Esophagus mucosa (tissue), 1 donor: ENCODE results near the gene AKT1S1. TPM values are rescaled to one million over a fixed set of nuclear protein-coding genes. Genes with fewer than 3 reads are reported as not detected.
"Not testable (repeated sequence)": the region's sequence is repeated elsewhere in the genome, so short reads cannot be mapped to it uniquely, and the experiment has no call there.

Experiments
- ATAC-seq: fragments of 200-7000 bp; cut with Tn5 transposase; one replicate; pipeline ENCODE4 v1.9.1; 2020
- total RNA-seq: library from RNA; stranded (reverse); gene quantifications from one replicate; pipeline ENCODE4 v1.2.4, GENCODE V29; 2023
- donor health status: DM: yes; HTN: yes; CAD: no.

The AKT1S1 gene
- total RNA-seq, 1 donor from 2014 or later, result 32.7 TPM

- ATAC-seq, result no peak
Observed at GRCh38 chr19:49835562-49835961, 41.6 kb downstream of the AKT1S1 start.

DNA sequence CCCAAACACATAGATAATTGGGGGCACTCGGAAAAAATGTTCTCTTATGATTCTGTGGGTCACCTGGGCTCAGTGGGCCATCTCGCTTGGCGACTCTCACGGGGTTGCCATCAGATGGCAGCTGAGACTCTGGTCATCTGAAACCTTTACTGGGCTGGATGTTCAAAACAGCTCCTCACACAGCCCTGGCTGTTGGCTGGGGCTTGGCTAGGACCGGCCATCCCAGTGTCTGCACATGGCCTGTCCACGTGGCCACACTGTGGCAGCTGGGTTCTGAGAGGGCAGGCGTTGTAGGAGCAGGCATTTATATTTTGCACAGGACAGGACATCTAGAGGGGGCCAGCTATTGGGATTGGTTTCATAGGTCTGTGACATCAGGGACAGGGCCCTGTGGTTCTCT, 43.6 kb downstream of the AKT1S1 start:
- no peak for ATAC-seq

- ATAC-seq, result no peak
Observed at GRCh38 chr19:49832556-49832955, 44.6 kb downstream of the AKT1S1 start.

GRCh38 chr19:49831592-49831991, 45.6 kb downstream of the AKT1S1 start:
- ATAC-seq, result no peak

GRCh38 chr19:49830766-49831165, 46.4 kb downstream of the AKT1S1 start:
- ATAC-seq, result no peak

GRCh38 chr19:49829721-49830120, 47.4 kb downstream of the AKT1S1 start:
- no peak for ATAC-seq

- no peak for ATAC-seq
Observed at GRCh38 chr19:49829200-49829599, 48.0 kb downstream of the AKT1S1 start.

DNA sequence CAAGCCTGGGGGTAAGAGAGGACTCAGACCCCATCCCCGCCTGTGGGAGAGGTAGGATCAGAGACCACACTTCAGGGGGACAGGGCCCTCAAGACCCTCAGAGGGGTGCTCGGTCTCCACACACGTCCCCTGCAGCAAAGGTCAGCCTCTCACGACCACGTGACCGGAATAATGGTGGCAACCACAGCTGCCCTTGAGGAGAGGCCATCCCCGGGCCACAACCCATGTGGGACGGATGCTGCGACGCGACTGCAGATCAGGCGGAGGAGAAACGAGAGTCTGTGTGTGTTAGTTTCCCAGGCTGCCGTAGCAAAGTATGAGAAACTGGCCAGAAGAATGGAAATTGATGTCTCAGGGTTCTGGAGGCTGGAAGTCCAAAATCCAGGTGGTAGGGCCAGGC, 50.1 kb downstream of the AKT1S1 start:
- no peak for ATAC-seq

GRCh38 chr19:49824662-49825061, 52.5 kb downstream of the AKT1S1 start:
- no peak for ATAC-seq

DNA sequence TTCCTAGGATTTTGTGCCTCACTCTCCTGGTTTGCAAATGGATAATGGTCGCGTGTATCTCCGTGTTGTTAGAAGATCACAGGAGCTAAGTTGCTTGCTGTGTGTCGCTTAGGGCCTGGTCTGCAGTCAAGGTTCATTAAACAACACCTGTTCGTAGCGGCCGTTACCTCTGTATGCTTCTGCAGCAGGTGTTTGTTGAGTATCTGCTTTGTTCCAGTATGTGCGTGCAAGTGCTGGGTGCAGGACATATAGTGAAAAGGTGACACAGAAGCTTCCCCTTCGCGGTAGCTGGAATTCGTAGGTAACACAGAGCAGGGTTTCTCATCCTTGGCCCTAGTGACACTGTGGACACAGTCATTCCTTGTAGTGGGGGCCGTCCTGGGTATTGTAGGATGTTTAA, 53.7 kb downstream of the AKT1S1 start:
- no peak for ATAC-seq

DNA sequence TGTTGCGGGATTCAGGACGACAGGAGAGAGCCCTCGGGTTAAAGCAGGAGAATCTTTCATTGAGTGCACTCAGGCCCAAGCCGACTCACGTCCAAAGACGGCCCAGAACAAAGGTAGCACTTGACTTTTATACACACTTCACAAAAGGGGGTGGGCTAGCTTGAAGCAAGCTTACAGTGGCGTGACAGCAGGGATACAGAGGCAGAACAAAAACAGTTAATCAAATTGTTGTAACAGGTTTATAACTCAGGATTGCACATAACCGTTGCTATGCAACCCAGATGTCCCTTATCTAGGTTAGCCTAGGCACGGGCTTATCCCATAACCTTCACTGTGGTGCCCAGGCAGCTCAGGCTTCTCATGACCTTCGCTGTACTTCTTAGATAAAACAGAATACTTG, 57.0 kb downstream of the AKT1S1 start:
- no peak for ATAC-seq

GRCh38 chr19:49819452-49820115, 57.6 kb downstream of the AKT1S1 start:
- ATAC-seq, result not testable (repeated sequence)

Other genes starting within 250 kb of the AKT1S1 start
- gene RRAS, start 237.2 kb downstream of the AKT1S1 start, total RNA-seq, result 16.4 TPM
- gene SCAF1, start 235.1 kb downstream of the AKT1S1 start, total RNA-seq, result 31.0 TPM
- gene IRF3, start 211.5 kb downstream of the AKT1S1 start, total RNA-seq, result 38.6 TPM
- gene BCL2L12, start 211.4 kb downstream of the AKT1S1 start, total RNA-seq, result 23.5 TPM
- gene PRMT1, start 200.1 kb downstream of the AKT1S1 start, total RNA-seq, result 99.0 TPM
- 0.92 TPM for gene ADM5, start 187.8 kb downstream of the AKT1S1 start, total RNA-seq
- gene CPT1C, start 186.2 kb downstream of the AKT1S1 start, total RNA-seq, result 1.1 TPM
- 0.12 TPM for gene TSKS, start 114.0 kb downstream of the AKT1S1 start, total RNA-seq
- gene AP2A1, start 110.4 kb downstream of the AKT1S1 start, total RNA-seq, result 54.0 TPM
- 8.3 TPM for gene FUZ, start 64.1 kb downstream of the AKT1S1 start, total RNA-seq
- gene MED25, start 59.1 kb downstream of the AKT1S1 start, total RNA-seq, result 25.6 TPM
- gene PTOV1, start 26.2 kb downstream of the AKT1S1 start, total RNA-seq, result 58.5 TPM
- gene PNKP, start 9.8 kb downstream of the AKT1S1 start, total RNA-seq, result 29.2 TPM
- 15.8 TPM for gene TBC1D17, start 347 bp upstream of the AKT1S1 start, total RNA-seq
- not detected for gene IL4I1, start 19.5 kb upstream of the AKT1S1 start, total RNA-seq
- gene ATF5, start 51.9 kb upstream of the AKT1S1 start, total RNA-seq, result 15.1 TPM
- gene NUP62, start 52.1 kb upstream of the AKT1S1 start, total RNA-seq, result 23.6 TPM
- not detected for gene SIGLEC11, start 83.8 kb upstream of the AKT1S1 start, total RNA-seq
- gene VRK3, start 148.0 kb upstream of the AKT1S1 start, total RNA-seq, result 20.3 TPM
- gene ZNF473, start 148.7 kb upstream of the AKT1S1 start, total RNA-seq, result 6.7 TPM